ENCODE results near the gene TCAP.

Gene TCAP

DNA sequence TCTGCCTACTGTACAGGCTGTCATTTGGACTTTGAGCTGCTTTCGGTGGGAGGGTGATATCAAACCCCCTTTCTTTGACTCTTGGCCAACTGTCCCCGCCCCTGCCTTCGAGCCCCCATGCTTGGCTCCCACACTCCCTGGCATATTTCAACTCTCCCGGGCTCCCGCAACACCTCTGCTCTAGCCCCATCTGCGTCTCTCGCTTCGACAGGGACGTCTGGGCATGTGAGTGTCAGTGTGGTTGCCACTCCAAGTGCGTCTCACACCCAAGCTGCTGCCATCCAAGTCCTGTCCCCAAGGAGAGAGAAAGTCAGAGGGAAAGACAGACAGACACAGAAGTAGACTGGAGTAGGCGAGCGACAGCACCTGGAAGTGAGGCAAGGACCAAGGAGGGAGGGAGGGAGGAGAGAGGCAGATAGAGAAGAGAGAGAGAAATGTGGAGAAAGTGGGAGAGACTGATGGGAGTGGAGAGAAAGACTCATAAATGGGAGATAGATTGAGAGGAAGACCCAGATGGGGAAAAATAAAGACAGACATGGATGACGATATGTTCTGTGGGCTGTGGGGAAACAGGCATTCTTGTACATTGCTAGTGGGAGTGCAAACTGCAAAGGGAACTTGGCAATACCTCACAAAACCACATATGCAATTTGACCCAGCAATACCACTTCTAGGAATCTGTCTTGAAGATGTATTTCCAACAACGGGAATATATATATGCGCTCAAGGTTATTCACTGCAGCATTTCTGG, 16.4 kb upstream of the TCAP start:
- DNase-seq (ENCODE audit: low spot score) = no peak

DNA sequence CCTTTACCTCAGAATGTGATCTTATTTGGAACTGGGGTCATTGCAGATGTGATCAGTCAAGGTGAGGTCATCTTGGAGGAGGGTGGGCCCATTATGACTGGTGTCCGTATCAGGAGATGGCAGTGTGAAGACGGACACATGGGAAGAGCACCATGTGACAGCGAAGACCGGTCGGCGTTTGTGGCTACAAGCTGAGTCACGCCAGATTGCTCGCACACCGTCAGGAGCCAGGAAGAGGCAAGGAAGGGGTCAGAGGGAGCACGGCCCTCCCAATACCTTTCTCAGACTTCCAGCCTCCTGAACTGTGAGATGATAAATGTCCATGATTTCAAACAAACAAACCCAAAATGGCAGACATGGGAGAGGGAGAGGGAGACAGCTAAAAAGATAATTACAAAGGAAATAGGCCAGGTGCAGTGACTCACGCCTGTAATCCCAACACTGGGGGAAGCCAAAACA, 15.0 kb upstream of the TCAP start:
- no peak for DNase-seq (ENCODE audit: low spot score)

- DNase-seq (ENCODE audit: low spot score) = no peak
Measured at GRCh38 chr17:39651923-39652586, 13.1 kb upstream of the TCAP start.

- DNase-seq (ENCODE audit: low spot score) = no peak
Measured at GRCh38 chr17:39652587-39653315, 12.4 kb upstream of the TCAP start.

DNA sequence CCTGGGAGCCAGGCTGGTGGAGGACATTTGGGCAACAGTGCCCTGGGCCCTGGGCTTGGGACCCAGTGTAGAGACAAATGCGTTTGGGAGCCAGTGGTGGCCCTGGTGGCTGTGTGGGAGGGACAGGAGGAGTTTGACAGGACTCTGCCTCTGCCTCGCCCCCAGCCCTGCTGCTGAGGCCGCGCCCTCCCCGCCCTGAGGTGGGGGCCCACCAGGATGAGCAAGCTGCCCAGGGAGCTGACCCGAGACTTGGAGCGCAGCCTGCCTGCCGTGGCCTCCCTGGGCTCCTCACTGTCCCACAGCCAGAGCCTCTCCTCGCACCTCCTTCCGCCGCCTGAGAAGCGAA, 11.9 kb upstream of the TCAP start:
- no peak for DNase-seq (ENCODE audit: low spot score)

GRCh38 chr17:39653662-39654331, 11.4 kb upstream of the TCAP start:
- no peak for DNase-seq (ENCODE audit: low spot score)

- no peak for DNase-seq (ENCODE audit: low spot score)
Measured at GRCh38 chr17:39655105-39655504, 10.0 kb upstream of the TCAP start.

DNA sequence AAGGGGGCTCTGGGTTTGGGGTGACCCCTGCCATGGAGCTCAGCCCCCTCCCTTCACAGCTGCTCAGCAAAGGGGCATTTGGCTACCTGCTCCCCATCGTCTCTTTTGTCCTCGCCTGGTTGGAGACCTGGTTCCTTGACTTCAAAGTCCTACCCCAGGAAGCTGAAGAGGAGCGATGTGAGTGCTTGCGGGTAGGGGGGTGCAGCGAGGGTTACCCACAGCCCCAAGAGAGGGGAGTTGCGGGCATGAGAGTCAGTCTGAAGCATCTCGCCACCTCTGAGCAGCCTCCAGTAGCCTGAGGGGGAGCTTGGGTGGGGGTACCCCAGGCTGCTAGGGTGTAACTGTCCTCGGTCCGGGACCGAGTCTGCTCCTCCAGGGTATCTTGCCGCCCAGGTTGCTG, 6.8 kb upstream of the TCAP start:
- DNase-seq (ENCODE audit: low spot score) = no peak

DNA sequence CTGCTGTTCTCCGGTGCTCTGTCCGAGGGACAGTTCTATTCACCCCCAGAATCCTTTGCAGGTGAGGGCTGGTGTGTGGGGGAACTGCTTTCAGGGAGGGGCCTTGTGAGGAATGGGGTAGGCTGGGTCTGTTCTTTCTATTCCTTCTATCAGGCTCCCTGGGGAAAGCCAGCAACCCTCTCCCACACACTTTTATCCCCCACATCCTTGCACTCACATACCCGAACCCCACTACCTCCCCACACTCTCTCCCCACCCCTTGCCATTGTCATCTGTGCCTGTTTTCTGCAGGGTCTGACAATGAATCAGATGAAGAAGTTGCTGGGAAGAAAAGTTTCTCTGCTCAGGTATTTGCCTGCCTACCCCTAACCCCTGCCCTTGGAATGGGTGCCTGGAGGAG, 6.4 kb upstream of the TCAP start:
- no peak for DNase-seq (ENCODE audit: low spot score)

DNA sequence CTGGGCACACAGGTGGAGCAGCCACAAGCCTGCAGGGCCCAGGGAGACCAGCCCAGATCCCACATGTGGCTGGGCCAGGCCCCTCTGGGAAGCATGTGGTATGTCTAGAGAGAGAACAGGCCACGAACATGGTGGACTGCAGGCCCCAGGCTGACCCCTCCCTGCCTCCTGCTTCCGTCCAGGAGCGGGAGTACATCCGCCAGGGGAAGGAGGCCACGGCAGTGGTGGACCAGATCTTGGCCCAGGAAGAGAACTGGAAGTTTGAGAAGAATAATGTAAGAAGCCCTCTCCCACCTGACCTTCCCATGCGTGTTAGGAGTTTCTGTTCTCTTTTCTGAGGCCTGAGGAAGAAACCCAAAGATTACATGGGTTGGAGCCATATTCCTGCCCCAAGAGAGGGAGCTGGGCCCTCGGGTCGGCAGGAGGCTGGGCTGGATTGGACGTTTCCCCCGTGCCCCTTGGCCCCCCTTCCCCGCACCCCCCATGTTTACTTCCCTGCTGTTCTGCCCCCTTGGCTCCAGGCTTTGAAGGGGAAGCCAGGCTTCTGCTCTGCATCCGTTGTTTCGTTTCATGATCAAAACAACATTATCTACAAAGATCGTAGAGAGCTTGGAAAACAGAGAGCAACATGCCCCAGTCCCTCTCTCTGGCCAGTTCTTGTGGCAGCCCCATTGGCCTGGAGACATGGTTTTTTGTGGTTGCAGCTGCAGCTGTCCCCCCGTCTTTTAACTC, 5.7 kb upstream of the TCAP start:
- no peak for DNase-seq (ENCODE audit: low spot score)

DNA sequence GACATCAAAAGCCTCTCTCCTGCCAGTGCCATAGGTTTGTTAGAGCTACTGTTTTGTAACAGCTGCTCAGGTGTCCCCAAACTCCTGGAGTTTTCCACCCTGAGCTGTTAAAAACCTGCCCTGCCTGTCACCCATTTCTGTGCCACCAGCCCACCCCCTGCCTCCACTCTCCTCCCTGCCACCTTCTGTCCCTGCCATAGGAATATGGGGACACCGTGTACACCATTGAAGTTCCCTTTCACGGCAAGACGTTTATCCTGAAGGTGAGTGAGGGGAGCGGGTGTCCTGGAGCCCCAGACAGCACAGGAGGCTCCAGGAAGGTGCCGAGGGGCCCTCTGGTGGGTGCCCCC, 5.2 kb upstream of the TCAP start:
- no peak for DNase-seq (ENCODE audit: low spot score)

DNA sequence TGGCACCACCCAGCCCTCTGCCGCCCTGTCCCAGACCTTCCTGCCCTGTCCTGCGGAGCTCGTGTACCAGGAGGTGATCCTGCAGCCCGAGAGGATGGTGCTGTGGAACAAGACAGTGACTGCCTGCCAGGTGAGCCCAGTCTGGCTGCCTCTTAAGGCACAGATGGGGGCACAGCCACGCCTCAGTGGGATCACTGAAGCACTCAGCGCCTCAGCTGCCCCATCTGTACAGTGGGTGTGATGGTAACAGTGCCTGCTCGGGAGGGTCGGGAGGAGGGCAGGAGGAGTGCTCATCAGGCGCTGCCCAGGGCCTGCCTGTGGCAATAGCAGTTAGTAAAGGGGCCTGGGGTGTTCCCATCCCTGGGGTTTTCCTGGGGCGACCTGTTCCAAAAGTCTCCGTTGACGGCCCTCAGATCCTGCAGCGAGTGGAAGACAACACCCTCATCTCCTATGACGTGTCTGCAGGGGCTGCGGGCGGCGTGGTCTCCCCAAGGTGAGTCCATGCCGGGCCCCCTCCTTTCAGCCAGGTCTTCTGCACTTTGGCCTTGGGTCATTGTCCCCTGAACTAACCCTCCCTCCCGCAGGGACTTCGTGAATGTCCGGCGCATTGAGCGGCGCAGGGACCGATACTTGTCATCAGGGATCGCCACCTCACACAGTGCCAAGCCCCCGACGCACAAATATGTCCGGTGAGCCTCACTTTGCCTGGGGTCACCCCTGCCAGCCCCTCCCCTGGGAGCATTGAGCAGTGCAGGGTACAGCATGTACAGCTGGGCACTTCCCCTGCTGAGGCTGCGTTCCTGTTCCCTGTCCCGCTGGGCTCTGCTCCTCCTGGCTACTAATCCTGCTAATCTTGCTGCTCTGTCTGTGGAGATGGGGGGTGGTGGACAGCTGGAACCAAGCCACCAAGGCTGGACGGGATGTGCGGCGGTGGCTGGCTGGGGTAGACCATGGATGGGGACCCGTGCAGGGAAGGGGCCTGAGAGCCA, 4.5 kb upstream of the TCAP start:
- DNase-seq (ENCODE audit: low spot score) = no peak

GRCh38 chr17:39661744-39662541, 3.2 kb upstream of the TCAP start:
- DNase-seq (ENCODE audit: low spot score) = no peak

- DNase-seq (ENCODE audit: low spot score) = no peak
Measured at GRCh38 chr17:39662551-39663339, 2.4 kb upstream of the TCAP start.

DNA sequence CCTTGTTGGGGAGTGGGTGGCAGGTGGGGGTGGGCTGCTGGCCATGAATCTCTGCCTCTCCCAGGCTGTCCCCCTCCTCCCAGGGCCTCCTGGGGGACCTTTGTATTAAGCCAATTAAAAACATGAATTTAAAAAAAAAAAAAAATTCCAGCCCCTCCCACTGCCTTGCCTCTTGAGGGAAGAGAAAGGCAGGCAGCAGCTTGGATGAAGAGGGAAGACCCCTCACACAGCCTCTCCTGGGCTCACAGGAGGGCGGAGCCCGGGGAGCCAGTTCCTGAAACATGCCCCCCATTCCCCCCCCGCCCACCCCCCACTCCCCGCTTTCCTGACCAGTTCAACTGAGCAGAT, 1.8 kb upstream of the TCAP start:
- no peak for DNase-seq (ENCODE audit: low spot score)

- DNase-seq (ENCODE audit: low spot score) = no peak
Measured at GRCh38 chr17:39663688-39664580, 1.2 kb upstream of the TCAP start.

- no peak for DNase-seq (ENCODE audit: low spot score)
Measured at GRCh38 chr17:39665642-39666224, 584 bp downstream of the TCAP start.

Measured in SK-N-DZ (cell line).